K562 (cell line): Measurements from ENCODE around the gene LDLRAD3. TPM values are rescaled to one million over a fixed set of nuclear protein-coding genes. Genes with fewer than 3 reads are reported as not detected.

Source experiments
- ATAC-seq: fragments of 200-7000 bp; cut with Tn5 transposase; 3 replicates; pipeline ENCODE4 v1.9.1; 2020; ENCODE audit warnings: moderate library complexity
- BruUV-seq: library from RNA; stranded (reverse); fragments of 400-500 nt; replicated peaks from 2 replicates; lab custom pipeline; 2021; lab: Mats Ljungman, UMichigan
- CTCF ChIA-PET: fragments of 300-600 bp; formaldehyde crosslinking; extraction: SDS; loops from one replicate; lab custom pipeline; 2021; ENCODE audit warnings: low intra/inter-chr PET ratio; lab: Yijun Ruan, JAX
- POLR2A ChIA-PET: fragments of 300-600, 350-650 bp; sonication (Branson Sonifier 250); formaldehyde crosslinking; extraction: SDS; loops from one replicate; lab custom pipeline; 2021; ENCODE audit warnings: antibody characterized with exemption, inconsistent platforms; lab: Yijun Ruan, JAX
- DNase-seq, 4 experiments: peaks; one replicate each; pipeline versions ENCODE4 v3.0.0 to v3.0.0-alpha.2; 2011 to 2018; ENCODE audit warnings: low spot score in 3 of 4, mixed read lengths in 3 of 4; ENCODE audit errors: extremely low read depth in 1 of 4
- FAIRE-seq: peaks from 2 replicates; lab custom pipeline; 2011; peaks lifted over from hg19 to GRCh38; lab: Jason Lieb, UNC
- H2AFZ ChIP-seq: 2 replicates; pipeline ENCODE4 v1.6.0; 2011; ENCODE audit warnings: low read depth, low read length, control low read depth, inconsistent platforms
- H3K27ac ChIP-seq: fragments of 200-600 bp; 3 replicates; pipeline ENCODE4 v1.8.0; 2011; ENCODE audit warnings: low read depth, mild to moderate bottlenecking, control low read depth, inconsistent platforms, low read length, moderate library complexity, mixed read lengths; ENCODE audit errors: extremely low read depth
- H3K27me3 ChIP-seq, 2 experiments: fragments of 300-600 bp in 1 of 2; 2 replicates in 1 of 2; 3 replicates in 1 of 2; pipeline versions ENCODE4 v1.6.0 to v1.8.0; 2011; ENCODE audit warnings: inconsistent platforms in 2 of 2, low read length in 2 of 2, mild to moderate bottlenecking in 1 of 2, mixed read lengths in 1 of 2, moderate library complexity in 1 of 2; ENCODE audit not compliant: control insufficient read depth in 2 of 2, insufficient read depth in 2 of 2
- H3K36me3 ChIP-seq: fragments of 300-600 bp; 3 replicates; pipeline ENCODE4 v1.8.0; 2011; ENCODE audit warnings: mild to moderate bottlenecking, low read length, inconsistent platforms; ENCODE audit not compliant: control insufficient read depth, insufficient read depth
- H3K4me1 ChIP-seq, 2 experiments: fragments of 200-600 bp in 1 of 2; replicated peaks in 1 of 2; 2 replicates in 1 of 2; 3 replicates in 1 of 2; pipeline versions ENCODE4 v1.5.1 to v1.8.0; 2011; ENCODE audit warnings: inconsistent platforms in 2 of 2, low read length in 2 of 2, mild to moderate bottlenecking in 1 of 2, mixed read lengths in 1 of 2, moderate library complexity in 1 of 2; ENCODE audit not compliant: control insufficient read depth in 2 of 2, insufficient read depth in 2 of 2
- H3K4me2 ChIP-seq: 2 replicates; pipeline ENCODE4 v1.6.1; 2011; ENCODE audit warnings: low read length, control low read depth, inconsistent platforms, mixed read lengths; ENCODE audit not compliant: insufficient read depth
- H3K4me3 ChIP-seq: fragments of 200-600 bp; sonication (generic), shearing (Covaris generic); 2 replicates; pipeline ENCODE4 v1.5.1; 2016; ENCODE audit warnings: control low read depth, inconsistent platforms
- H3K79me2 ChIP-seq: fragments of 200-600 bp; 3 replicates; pipeline ENCODE4 v1.8.0; 2011; ENCODE audit warnings: low read length, inconsistent platforms; ENCODE audit not compliant: control insufficient read depth, insufficient read depth
- H3K9ac ChIP-seq, 2 experiments: 2 replicates each; pipeline versions ENCODE4 v1.6.0 to v1.6.1; 2011; ENCODE audit warnings: low read depth in 2 of 2, low read length in 2 of 2, control low read depth in 1 of 2, inconsistent platforms in 1 of 2, mild to moderate bottlenecking in 1 of 2, mixed read lengths in 1 of 2; ENCODE audit not compliant: insufficient read depth in 1 of 2
- H3K9me1 ChIP-seq: one replicate; pipeline ENCODE4 v1.6.0; 2011; ENCODE audit warnings: inconsistent platforms, mild to moderate bottlenecking, low read length, moderate library complexity; ENCODE audit not compliant: control insufficient read depth, insufficient read depth
- H3K9me3 ChIP-seq: replicated peaks from 2 replicates; pipeline ENCODE4 v1.5.1; 2011; ENCODE audit warnings: low read depth, low read length, inconsistent platforms; ENCODE audit not compliant: control insufficient read depth, insufficient read depth
- H4K20me1 ChIP-seq: replicated peaks from 2 replicates; pipeline ENCODE4 v1.6.1; 2011; ENCODE audit warnings: low read length, inconsistent platforms, mixed read lengths; ENCODE audit not compliant: control insufficient read depth, insufficient read depth
- CREB3L1 ChIP-seq: fragments of 450-650 bp; IDR thresholded peaks from 2 replicates; pipeline ENCODE4 v1.6.1; 2014; ENCODE audit warnings: low read depth, mild to moderate bottlenecking, moderate library complexity, borderline replicate concordance
- WGBS: fragments of 100-300 bp; shearing (Covaris generic); methylation state at CpG from one replicate; pipeline ENCODE4 v1.1.6; 2016; ENCODE audit warnings: low coverage, mixed read lengths; ENCODE audit not compliant: insufficient coverage; ENCODE audit errors: missing lambda C conversion rate; 5-methylcytosine and 5-hydroxymethylcytosine counted together
- in situ Hi-C: fragments of 300-500 bp; cut with MboI; formaldehyde crosslinking; loops from 4 replicates; pipeline ENCODE4 v1.15.0; 2018; ENCODE audit warnings: inconsistent platforms, mixed read lengths
- intact Hi-C: fragments of 100-400 bp; cut with micrococcal nuclease; formaldehyde crosslinking; loops from 2 replicates; pipeline ENCODE4 v1.14.2; 2022
- polyA plus RNA-seq, 8 experiments: library from polyadenylated mRNA; depleted of rRNA in 4 of 8; stranded (reverse) in 5 of 8; unstranded in 3 of 8; fragments of >200 nt; fragmentation: Nextera tagmentation in 2 of 8; fragmentation: Illumina TruSeq in 1 of 8; extraction: Ambion mirVana in 2 of 8; extraction: Trizol in 1 of 8; gene quantifications; 2 replicates each; pipeline versions ENCODE4 v1.2.1 to v1.2.3, GENCODE V29; 2011 to 2014; ENCODE audit warnings: inconsistent platforms in 1 of 8, missing spikeins in 1 of 8
- total RNA-seq, 7 experiments: library from RNA; depleted of rRNA in 6 of 7; stranded (reverse); fragments of >200 nt in 6 of 7; fragmentation: Illumina TruSeq in 2 of 7; extraction: Trizol in 2 of 7; gene quantifications; 2 replicates each; pipeline versions ENCODE4 v1.2.1 to v1.2.3, GENCODE V29; 2011 to 2021; ENCODE audit warnings: low replicate concordance in 1 of 7

The LDLRAD3 gene
- total and polyA plus RNA-seq, 9 of the 15 experiments (the other 6 are each of a cell fraction or from before 2014, with no cell fraction given): 0.73 to 7.2 (median 3.5) TPM

GRCh38 chr11:36264973-36265344 lies 321.1 kb downstream of the LDLRAD3 start:
- 1% methylated on average over 5 of the region's 5 CpGs for WGBS
- Histone ChIP-seq H3K79me2 (no peaks in the 10 kb centered on the region), H3K9me1 (peaks cover 2% of the 10 kb centered on the region), H3K4me3 (no peak overlapping the region), H3K36me3 (no peaks in the 10 kb centered on the region), H3K9ac (no peak overlapping the region), H3K27me3 (peaks cover 0 to 7% of the 10 kb centered on the region in 2 experiments; a peak in 3 of 5 replicates), H2AFZ (no peak overlapping the region), H3K4me1 (no peaks in the 10 kb centered on the region), H3K27ac (no peak overlapping the region), H4K20me1 (no peaks in the 10 kb centered on the region; the same call in 1 of the 2 replicates), H3K9me3 (no peaks in the 10 kb centered on the region), H3K4me2 (no peak overlapping the region)
- in situ Hi-C loops: loop anchor here (5.0 to 10.0 kb wide), 4 partner anchors 230 to 790 kb away; no protein-coding TSS in a partner anchor
- TF ChIP-seq CREB3L1: no peak
- no peak for ATAC-seq
- POLR2A ChIA-PET: no interaction called here
- CTCF ChIA-PET: interaction anchor here (2.9 kb wide), 1 partner anchor 649 kb away, joined by 23 read pairs; no protein-coding TSS in a partner anchor
- BruUV-seq: no TSS peak
- intact Hi-C loops: loop anchor here (5.0 kb wide), 1 partner anchor 778 kb away; no protein-coding TSS in a partner anchor
- no peak for DNase-seq
- no peak for FAIRE-seq
